Activated CD4-positive, alpha-beta T cell treated with anti-CD3 and anti-CD28 coated beads for 48 hours (primary cell): ENCODE results near the gene ZNF33A.
"Not testable (repeated sequence)": the region's sequence is repeated elsewhere in the genome, so short reads cannot be mapped to it uniquely, and the experiment has no call there.

Source experiments
- DNase-seq: peaks from one replicate; pipeline ENCODE4 v3.0.0-alpha.2; 2020

ZNF33A gene

DNA sequence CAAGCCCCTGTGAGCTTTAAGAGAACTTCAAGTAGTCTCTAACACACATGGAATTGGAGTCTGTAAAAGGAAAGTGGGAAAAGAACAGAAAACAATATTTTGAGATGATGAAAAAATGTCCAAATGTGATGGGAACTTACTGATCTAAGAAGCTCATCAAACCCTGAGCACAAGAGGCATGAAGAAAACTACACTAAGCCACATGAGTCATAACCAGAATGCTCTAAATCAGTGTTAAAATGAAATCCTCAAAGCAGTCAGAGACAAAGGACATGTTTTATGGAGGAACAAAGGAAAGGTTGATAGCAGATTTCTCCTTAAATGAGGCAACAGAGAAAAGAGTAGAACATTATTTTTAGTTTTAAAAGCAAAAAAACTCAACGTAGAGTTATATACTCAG, 37.2 kb downstream of the ZNF33A start:
- DNase-seq = no peak

DNA sequence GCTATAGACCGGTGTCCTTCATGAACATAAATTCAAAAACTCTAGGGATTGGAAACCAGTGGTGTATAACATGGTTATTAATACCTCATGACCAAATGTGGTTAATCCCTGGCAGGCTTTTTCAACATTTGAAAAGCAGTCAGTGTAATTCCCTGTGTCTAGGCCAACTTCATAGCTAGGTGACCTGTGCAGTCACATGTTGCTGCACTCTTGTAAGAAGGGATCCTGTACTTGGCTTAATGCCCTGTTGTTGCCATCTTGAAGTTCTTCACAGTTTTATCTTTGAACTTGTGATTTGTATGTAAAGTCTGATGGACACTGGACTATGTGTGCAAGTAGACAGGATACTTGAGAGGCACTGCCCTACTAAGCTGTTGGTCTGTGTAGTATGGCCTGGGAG, 39.7 kb downstream of the ZNF33A start:
- DNase-seq = no peak

DNA sequence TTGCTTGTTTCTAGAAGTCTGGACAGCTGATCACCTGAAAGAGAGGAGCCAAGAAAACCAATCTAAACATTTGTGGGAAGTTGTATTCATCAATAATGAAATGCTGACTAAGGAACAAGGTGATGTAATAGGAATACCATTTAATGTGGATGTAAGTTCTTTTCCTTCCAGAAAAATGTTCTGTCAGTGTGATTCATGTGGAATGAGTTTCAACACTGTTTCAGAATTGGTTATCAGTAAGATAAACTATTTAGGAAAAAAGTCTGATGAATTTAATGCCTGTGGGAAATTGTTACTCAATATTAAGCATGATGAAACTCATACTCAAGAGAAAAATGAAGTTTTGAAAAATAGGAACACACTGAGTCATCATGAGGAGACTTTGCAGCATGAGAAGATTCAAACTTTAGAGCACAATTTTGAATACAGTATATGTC, 43.9 kb downstream of the ZNF33A start:
- no peak for DNase-seq

GRCh38 chr10:38055274-38055894, 44.9 kb downstream of the ZNF33A start:
- not testable (repeated sequence) for DNase-seq

GRCh38 chr10:38069663-38070062, 59.2 kb downstream of the ZNF33A start:
- DNase-seq = not testable (repeated sequence)

DNA sequence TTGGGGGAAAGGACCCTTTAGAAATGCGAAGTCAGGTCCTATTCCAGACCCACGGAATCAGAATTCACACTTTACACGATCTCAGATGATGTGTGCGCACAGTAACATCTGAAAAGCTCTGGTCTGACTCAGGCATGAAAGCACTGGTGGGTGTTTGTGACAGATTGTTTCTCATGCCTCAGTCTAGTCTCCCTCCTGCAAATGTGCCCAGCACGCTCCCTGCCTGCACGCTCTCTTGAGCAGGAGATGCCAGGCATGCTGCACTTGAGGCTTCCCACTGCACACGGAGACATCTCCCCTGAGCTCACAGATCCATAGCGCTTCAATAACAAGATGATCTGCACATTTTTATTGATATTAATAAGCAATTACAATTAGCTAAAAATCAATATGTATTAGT, 60.0 kb downstream of the ZNF33A start:
- DNase-seq = no peak

DNA sequence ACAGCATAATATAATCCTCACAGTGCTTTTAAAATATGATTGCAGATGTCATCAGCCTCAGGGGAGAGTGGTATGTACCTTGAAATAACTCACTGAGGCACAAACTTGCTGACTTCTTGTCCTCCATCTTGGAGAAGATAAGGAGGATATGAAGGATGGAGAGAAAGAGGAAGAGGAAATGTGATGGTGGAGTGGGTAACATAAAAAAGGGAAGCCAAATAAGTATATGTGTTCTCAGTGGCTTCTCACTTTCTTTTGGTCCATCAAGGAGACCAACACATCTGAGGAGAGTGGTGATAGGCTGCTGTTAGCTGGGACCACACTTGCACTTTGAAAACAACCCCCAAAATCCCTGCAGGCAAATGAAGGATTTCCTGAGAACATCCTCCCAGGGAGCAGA, 62.1 kb downstream of the ZNF33A start:
- DNase-seq = no peak

DNA sequence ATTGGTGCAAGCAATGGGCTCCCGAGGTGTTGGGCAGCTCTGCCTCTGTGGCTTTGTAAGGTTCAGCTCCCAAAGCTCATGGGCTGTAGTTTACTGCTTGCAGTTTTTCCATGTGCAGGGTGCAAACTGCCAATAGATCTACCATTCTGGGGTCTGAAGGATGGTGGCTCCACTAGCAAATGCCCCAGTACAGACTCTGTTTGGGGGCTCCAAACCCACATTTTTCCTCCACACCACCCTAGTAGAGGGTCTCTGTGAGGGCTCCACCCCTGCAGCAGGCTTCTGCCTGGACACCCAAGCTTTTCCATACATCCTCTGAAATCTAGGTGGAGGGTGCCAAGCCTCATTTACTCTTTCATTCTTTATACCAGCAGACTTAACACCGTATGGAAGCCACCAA, 66.2 kb downstream of the ZNF33A start:
- no peak for DNase-seq

GRCh38 chr10:38093318-38093717, 82.8 kb downstream of the ZNF33A start:
- DNase-seq = not testable (repeated sequence)

GRCh38 chr10:38093816-38094157, 83.3 kb downstream of the ZNF33A start:
- DNase-seq = no peak

DNA sequence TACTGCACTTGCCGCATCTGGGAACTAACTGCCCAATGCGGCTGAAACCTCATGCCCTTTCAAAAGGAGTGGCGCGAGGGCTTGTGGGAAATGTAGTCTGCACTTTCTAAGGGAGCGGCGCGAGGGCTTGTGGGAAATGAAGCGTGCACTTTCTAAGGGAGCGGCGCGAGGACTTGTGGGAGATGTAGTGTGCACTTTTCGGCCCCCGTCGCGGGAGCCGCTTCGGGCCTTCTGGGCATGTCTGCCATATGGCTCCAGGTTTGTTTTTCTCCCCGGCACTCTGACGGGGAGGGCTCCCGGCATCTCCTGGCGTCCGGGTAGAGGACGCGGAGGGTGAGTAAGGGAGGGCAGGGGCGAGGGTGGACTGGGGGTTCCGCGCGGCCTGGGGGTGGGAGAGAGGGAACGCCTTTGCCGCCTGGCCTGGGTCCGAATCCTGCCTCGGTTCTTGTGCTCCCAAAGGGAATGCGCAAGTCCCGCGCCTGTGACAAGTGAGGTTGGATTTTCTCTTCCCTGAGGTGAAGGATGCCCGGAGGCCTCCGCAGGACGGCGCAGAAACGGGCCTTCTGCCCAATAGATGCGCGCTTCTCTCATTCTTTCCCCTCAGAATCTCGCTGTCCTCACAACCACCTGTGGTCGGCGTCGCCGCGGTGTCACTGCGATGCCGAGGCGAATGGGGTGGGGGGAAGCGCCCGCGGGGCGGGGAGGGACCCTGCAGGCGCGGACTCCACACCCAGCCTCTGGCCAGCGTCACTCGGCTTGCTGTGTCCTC, 83.9 kb downstream of the ZNF33A start, which contains the start of gene ZNF37A:
Gene ZNF37A, plus strand, starts transcription at position 180 of the 769 bp plus-strand sequence. CDS start 2,281 bp downstream, outside the sequence.
- DNase-seq = peak; percentile 93

- no peak for DNase-seq
Observed at GRCh38 chr10:38094927-38095574, 84.6 kb downstream of the ZNF33A start.

DNA sequence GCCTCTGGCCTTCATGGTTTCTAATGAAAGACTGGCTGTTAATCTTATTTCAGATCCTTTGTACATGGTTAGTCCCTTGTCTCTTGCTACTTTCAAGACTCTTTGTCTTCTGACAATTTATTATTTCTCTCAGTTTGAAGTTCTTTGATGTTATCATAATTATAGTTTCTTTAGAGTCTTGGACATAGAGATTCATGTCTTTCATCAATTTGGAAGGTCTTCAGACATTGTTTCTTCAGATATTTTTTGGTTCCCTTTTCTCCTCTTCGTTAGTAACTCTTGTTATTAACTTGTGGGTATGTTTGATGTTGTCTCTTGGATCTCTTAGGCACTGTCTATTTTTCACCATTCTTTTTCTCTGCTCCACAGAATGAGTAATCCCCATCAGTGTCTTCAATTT, 92.4 kb downstream of the ZNF33A start:
- DNase-seq = no peak

- DNase-seq = no peak
Observed at GRCh38 chr10:38103756-38104155, 93.3 kb downstream of the ZNF33A start.

DNA sequence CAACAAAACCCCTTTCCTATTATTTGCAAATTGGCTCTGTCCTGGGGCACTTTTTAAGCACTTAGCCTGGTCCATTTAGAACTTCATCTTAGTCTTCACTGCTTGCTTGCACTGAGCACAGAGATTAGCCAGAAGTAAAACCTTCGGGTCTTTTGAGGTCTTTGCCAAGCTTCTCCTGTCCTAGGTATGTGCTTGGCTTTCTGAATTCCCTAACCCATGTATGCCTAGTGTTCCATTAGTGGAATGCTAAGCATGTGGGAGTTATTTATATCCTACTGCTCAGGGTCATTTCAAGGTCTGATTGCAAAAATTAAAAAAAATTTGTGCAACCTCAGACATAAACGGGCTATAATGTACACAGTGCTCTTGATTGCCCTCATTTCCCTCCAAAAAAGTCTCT, 101.7 kb downstream of the ZNF33A start:
- no peak for DNase-seq
